HEK293 (cell line): ENCODE data around the gene ZDHHC9.

Source experiments
- CTCF ChIA-PET: fragments of 350-600 bp; formaldehyde crosslinking; extraction: SDS; loops from one replicate; lab custom pipeline; 2021; ENCODE audit warnings: antibody characterized with exemption; lab: Yijun Ruan, JAX
- POLR2A ChIA-PET: fragments of 300-600 bp; formaldehyde crosslinking; extraction: SDS; loops from one replicate; lab custom pipeline; 2020; ENCODE audit warnings: antibody characterized with exemption, inconsistent platforms; lab: Yijun Ruan, JAX
- H3K27ac ChIP-seq: fragments of 200-500 bp; sonication (Bioruptor generic); 2 replicates; pipeline ENCODE4 v1.5.1; 2014; ENCODE audit warnings: low read depth, low read length, control low read depth, inconsistent platforms; ENCODE audit errors: extremely low read depth
- H3K36me3 ChIP-seq, 2 experiments: fragments of 200-500 bp in 1 of 2; sonication (Bioruptor generic) in 1 of 2; 1 replicate in 1 of 2; 2 replicates in 1 of 2; pipeline ENCODE4 v1.5.1; 2014 to 2017; ENCODE audit warnings: inconsistent platforms in 2 of 2, low read length in 2 of 2; ENCODE audit not compliant: control insufficient read depth in 2 of 2, insufficient read depth in 1 of 2
- H3K4me1 ChIP-seq: fragments of 200-500 bp; sonication (Bioruptor generic); 2 replicates; pipeline ENCODE4 v1.5.1; 2014; ENCODE audit warnings: mild to moderate bottlenecking, low read length, inconsistent platforms; ENCODE audit not compliant: control insufficient read depth, insufficient read depth
- H3K4me3 ChIP-seq: 2 replicates; pipeline ENCODE4 v1.5.1; 2011; ENCODE audit warnings: low read depth, mild to moderate bottlenecking, control low read depth, low read length, moderate library complexity
- H3K9me3 ChIP-seq: fragments of 200-500 bp; sonication (Bioruptor generic); 2 replicates; pipeline ENCODE4 v1.5.1; 2014; ENCODE audit warnings: low read depth, low read length, inconsistent platforms; ENCODE audit not compliant: control insufficient read depth, insufficient read depth
- KLF8 ChIP-seq: fragments of 450-650 bp; formaldehyde crosslinking; IDR thresholded peaks from 2 replicates; pipeline ENCODE4 v1.5.1; 2016; ENCODE audit warnings: missing biosample characterization, missing genetic modification characterization
- SCRT1 ChIP-seq: fragments of 450-650 bp; formaldehyde crosslinking; IDR thresholded peaks from 2 replicates; pipeline ENCODE4 v1.5.1; 2016; ENCODE audit warnings: missing biosample characterization, missing genetic modification characterization, borderline replicate concordance
- SP7 ChIP-seq: fragments of 450-650 bp; formaldehyde crosslinking; IDR thresholded peaks from 2 replicates; pipeline ENCODE4 v1.5.1; 2016; ENCODE audit warnings: missing biosample characterization, missing genetic modification characterization
- ZBTB7A ChIP-seq: fragments of 450-650 bp; formaldehyde crosslinking; IDR thresholded peaks from 2 replicates; pipeline ENCODE4 v1.5.1; 2016; ENCODE audit warnings: low read depth, missing biosample characterization, missing genetic modification characterization
- ZNF114 ChIP-seq: fragments of 450-650 bp; formaldehyde crosslinking; IDR thresholded peaks from 2 replicates; pipeline ENCODE4 v1.5.0; 2017; ENCODE audit warnings: missing biosample characterization, missing genetic modification characterization
- ZNF140 ChIP-seq: fragments of 450-650 bp; formaldehyde crosslinking; IDR thresholded peaks from 2 replicates; pipeline ENCODE4 v1.5.1; 2016; ENCODE audit warnings: missing biosample characterization, missing genetic modification characterization
- ZNF16 ChIP-seq: fragments of 450-650 bp; formaldehyde crosslinking; IDR thresholded peaks from 2 replicates; pipeline ENCODE4 v1.5.1; 2016; ENCODE audit warnings: low read depth, missing biosample characterization, missing genetic modification characterization
- ZNF2 ChIP-seq: fragments of 450-650 bp; formaldehyde crosslinking; IDR thresholded peaks from 2 replicates; pipeline ENCODE4 v1.5.1; 2016; ENCODE audit warnings: missing biosample characterization, missing genetic modification characterization
- ZNF239 ChIP-seq: fragments of 450-650 bp; formaldehyde crosslinking; IDR thresholded peaks from 2 replicates; pipeline ENCODE4 v1.5.1; 2016; ENCODE audit warnings: missing biosample characterization, missing genetic modification characterization
- ZNF48 ChIP-seq: fragments of 450-650 bp; formaldehyde crosslinking; IDR thresholded peaks from 2 replicates; pipeline ENCODE4 v1.5.1; 2016; ENCODE audit warnings: missing biosample characterization, missing genetic modification characterization
- ZNF514 ChIP-seq: fragments of 450-650 bp; formaldehyde crosslinking; IDR thresholded peaks from 2 replicates; pipeline ENCODE4 v1.5.1; 2016; ENCODE audit warnings: missing biosample characterization, missing genetic modification characterization
- ZNF555 ChIP-seq: fragments of 450-650 bp; formaldehyde crosslinking; conservative IDR thresholded peaks from 2 replicates; pipeline ENCODE4 v1.5.1; 2017; ENCODE audit warnings: missing biosample characterization, mild to moderate bottlenecking, missing genetic modification characterization, inconsistent platforms
- ZNF596 ChIP-seq: fragments of 450-650 bp; IDR thresholded peaks from 2 replicates; pipeline ENCODE4 v1.5.0; 2018; ENCODE audit warnings: missing biosample characterization, mild to moderate bottlenecking, missing genetic modification characterization, moderate library complexity
- ZNF670 ChIP-seq: fragments of 450-650 bp; formaldehyde crosslinking; IDR thresholded peaks from 2 replicates; pipeline ENCODE4 v1.5.1; 2016; ENCODE audit warnings: missing biosample characterization, missing genetic modification characterization, low read depth
- ZNF777 ChIP-seq: fragments of 450-650 bp; formaldehyde crosslinking; IDR thresholded peaks from 2 replicates; pipeline ENCODE4 v1.5.1; 2017; ENCODE audit warnings: missing biosample characterization, missing genetic modification characterization, borderline replicate concordance
- ZNF843 ChIP-seq: fragments of 450-650 bp; formaldehyde crosslinking; IDR thresholded peaks from 2 replicates; pipeline ENCODE4 v1.5.1; 2016; ENCODE audit warnings: missing biosample characterization, missing genetic modification characterization
- ZSCAN16 ChIP-seq: fragments of 450-650 bp; formaldehyde crosslinking; IDR thresholded peaks from 2 replicates; pipeline ENCODE4 v1.5.1; 2016; ENCODE audit warnings: missing biosample characterization, missing genetic modification characterization
- TF ChIP-seq, protein P1 (sequence below): fragments of 450-650 bp; formaldehyde crosslinking; IDR thresholded peaks from 2 replicates; pipeline ENCODE4 v1.5.1; 2017; ENCODE audit warnings: missing biosample characterization, missing genetic modification characterization
- TF ChIP-seq, protein P2 (sequence below): fragments of 450-650 bp; formaldehyde crosslinking; IDR thresholded peaks from 2 replicates; pipeline ENCODE4 v1.5.1; 2016; ENCODE audit warnings: missing biosample characterization, missing genetic modification characterization
- TF ChIP-seq, protein P3 (sequence below): fragments of 450-650 bp; formaldehyde crosslinking; IDR thresholded peaks from 2 replicates; pipeline ENCODE4 v1.5.1; 2016; ENCODE audit warnings: missing biosample characterization, missing genetic modification characterization, low read depth
- TF ChIP-seq, protein P4 (sequence below): fragments of 450-650 bp; formaldehyde crosslinking; IDR thresholded peaks from 2 replicates; pipeline ENCODE4 v1.5.1; 2016; ENCODE audit warnings: missing biosample characterization, missing genetic modification characterization, low read depth

Gene ZDHHC9

DNA sequence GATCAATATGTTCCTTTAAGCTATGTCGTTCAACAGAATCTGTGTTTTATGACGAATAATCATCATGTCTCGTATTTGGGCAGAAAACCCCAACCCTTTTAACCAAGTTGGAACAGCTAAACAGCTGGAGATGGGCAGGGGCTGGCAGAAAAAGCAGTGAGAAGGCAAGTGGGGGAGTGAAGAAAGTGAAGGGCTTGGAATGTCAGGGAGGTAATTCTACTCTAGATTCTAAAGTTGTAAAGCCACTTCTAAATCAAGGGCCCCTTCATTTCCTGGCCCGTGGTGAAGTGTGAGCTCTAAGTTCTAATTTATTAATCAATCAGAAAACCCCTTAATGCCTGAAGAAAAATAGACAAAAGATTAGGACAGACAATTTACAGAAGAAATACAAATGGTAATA, 43.5 kb downstream of the ZDHHC9 start:
- H3K27ac ChIP-seq, result no peak overlapping the region
- ChIA-PET POLR2A (no interaction called here), CTCF (interaction anchor here (0.6 to 0.7 kb wide), 3 partner anchors 41 to 545 kb away, joined by 3 read pairs; no protein-coding TSS in a partner anchor)
- peaks cover 0 to 3% of the 10 kb centered on the region in 2 experiments for H3K36me3 ChIP-seq
- no peak overlapping the region for H3K4me3 ChIP-seq
- H3K4me1 ChIP-seq, result no peaks in the 10 kb centered on the region
- no peak for TF ChIP-seq ZNF514 (tag by site-specific recombination)
- no peak for TF ChIP-seq SCRT1
- TF ChIP-seq, protein P1, sequence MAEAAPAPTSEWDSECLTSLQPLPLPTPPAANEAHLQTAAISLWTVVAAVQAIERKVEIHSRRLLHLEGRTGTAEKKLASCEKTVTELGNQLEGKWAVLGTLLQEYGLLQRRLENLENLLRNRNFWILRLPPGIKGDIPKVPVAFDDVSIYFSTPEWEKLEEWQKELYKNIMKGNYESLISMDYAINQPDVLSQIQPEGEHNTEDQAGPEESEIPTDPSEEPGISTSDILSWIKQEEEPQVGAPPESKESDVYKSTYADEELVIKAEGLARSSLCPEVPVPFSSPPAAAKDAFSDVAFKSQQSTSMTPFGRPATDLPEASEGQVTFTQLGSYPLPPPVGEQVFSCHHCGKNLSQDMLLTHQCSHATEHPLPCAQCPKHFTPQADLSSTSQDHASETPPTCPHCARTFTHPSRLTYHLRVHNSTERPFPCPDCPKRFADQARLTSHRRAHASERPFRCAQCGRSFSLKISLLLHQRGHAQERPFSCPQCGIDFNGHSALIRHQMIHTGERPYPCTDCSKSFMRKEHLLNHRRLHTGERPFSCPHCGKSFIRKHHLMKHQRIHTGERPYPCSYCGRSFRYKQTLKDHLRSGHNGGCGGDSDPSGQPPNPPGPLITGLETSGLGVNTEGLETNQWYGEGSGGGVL, result no peak
- TF ChIP-seq ZSCAN16, result no peak
- TF ChIP-seq ZNF596, result no peak
- TF ChIP-seq ZNF239, result no peak
- TF ChIP-seq, protein P2, sequence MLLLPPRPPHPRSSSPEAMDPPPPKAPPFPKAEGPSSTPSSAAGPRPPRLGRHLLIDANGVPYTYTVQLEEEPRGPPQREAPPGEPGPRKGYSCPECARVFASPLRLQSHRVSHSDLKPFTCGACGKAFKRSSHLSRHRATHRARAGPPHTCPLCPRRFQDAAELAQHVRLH (tag by site-specific recombination), result no peak
- TF ChIP-seq ZNF777 (tag by site-specific recombination), result no peak
- TF ChIP-seq ZNF114, result no peak
- TF ChIP-seq, protein P3, sequence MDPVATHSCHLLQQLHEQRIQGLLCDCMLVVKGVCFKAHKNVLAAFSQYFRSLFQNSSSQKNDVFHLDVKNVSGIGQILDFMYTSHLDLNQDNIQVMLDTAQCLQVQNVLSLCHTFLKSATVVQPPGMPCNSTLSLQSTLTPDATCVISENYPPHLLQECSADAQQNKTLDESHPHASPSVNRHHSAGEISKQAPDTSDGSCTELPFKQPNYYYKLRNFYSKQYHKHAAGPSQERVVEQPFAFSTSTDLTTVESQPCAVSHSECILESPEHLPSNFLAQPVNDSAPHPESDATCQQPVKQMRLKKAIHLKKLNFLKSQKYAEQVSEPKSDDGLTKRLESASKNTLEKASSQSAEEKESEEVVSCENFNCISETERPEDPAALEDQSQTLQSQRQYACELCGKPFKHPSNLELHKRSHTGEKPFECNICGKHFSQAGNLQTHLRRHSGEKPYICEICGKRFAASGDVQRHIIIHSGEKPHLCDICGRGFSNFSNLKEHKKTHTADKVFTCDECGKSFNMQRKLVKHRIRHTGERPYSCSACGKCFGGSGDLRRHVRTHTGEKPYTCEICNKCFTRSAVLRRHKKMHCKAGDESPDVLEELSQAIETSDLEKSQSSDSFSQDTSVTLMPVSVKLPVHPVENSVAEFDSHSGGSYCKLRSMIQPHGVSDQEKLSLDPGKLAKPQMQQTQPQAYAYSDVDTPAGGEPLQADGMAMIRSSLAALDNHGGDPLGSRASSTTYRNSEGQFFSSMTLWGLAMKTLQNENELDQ (tag by site-specific recombination), result no peak
- TF ChIP-seq, all 188 proteins: peak for 0
- H3K9me3 ChIP-seq, result no peaks in the 10 kb centered on the region

DNA sequence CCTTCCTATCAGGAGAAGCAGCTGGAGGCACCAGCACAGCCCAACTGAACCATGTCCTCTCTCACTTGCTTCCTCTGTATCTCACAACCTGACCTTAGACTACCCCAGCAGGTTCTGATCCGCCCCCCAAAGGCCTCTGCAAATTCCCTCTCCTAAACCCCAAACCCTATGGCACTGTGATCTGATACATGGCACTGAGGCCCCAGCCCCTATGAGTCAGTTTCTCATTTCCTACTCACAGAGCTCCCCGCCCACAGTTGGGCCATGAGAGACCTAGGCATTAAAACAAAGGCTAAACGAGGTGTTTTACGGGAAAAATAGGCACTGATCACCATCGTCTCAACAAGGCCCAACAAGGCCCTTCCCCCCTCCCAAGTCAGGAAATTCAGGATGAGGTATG, 44.8 kb downstream of the ZDHHC9 start:
- TF ChIP-seq ZBTB7A (tag by site-specific recombination), result no peak
- no peak for TF ChIP-seq ZNF514 (tag by site-specific recombination)
- TF ChIP-seq, all 188 proteins: peak for 0
- POLR2A ChIA-PET, result no interaction called here
- CTCF ChIA-PET, result no interaction called here
- Histone ChIP-seq H3K4me1 (no peaks in the 10 kb centered on the region), H3K27ac (no peak overlapping the region), H3K4me3 (no peak overlapping the region), H3K36me3 (no peaks in the 10 kb centered on the region; a peak in 1 of 3 replicates), H3K9me3 (no peaks in the 10 kb centered on the region)

DNA sequence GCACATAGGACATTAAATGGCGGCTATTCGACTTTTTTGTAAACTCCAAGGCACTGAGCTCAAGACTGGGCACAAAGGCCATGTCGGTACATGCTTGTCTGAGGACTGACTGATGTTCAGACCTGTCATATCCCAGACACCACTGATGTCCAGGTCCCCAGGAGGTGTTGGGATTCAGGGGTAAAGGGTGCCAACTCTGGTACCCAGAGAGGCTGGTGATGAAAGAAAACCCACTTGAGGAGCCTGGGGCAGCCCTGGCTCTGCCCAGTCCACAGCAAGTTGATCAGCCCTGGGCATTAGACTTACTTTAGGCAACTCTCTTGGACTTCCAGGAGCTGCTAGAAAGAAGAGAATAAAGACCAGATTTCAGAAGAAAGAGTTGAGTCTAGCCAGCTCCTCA, 45.2 kb downstream of the ZDHHC9 start:
- no peaks in the 10 kb centered on the region; a peak in 1 of 3 replicates for H3K36me3 ChIP-seq
- no peak overlapping the region for H3K4me3 ChIP-seq
- no peaks in the 10 kb centered on the region for H3K9me3 ChIP-seq
- no peak overlapping the region for H3K27ac ChIP-seq
- CTCF ChIA-PET, result no interaction called here
- POLR2A ChIA-PET, result no interaction called here
- H3K4me1 ChIP-seq, result no peaks in the 10 kb centered on the region
- no peak for TF ChIP-seq ZNF16 (tag by site-specific recombination)
- no peak for TF ChIP-seq ZNF670 (tag by site-specific recombination)
- TF ChIP-seq ZNF2 (tag by site-specific recombination), result no peak
- TF ChIP-seq, protein P3 (tag by site-specific recombination), result no peak
- TF ChIP-seq, protein P4, sequence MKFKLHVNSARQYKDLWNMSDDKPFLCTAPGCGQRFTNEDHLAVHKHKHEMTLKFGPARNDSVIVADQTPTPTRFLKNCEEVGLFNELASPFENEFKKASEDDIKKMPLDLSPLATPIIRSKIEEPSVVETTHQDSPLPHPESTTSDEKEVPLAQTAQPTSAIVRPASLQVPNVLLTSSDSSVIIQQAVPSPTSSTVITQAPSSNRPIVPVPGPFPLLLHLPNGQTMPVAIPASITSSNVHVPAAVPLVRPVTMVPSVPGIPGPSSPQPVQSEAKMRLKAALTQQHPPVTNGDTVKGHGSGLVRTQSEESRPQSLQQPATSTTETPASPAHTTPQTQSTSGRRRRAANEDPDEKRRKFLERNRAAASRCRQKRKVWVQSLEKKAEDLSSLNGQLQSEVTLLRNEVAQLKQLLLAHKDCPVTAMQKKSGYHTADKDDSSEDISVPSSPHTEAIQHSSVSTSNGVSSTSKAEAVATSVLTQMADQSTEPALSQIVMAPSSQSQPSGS (tag by site-specific recombination), result no peak
- TF ChIP-seq ZNF555 (tag by site-specific recombination), result no peak
- TF ChIP-seq KLF8 (tag by site-specific recombination), result no peak
- TF ChIP-seq SP7, result no peak
- TF ChIP-seq ZNF140 (tag by site-specific recombination), result no peak
- TF ChIP-seq ZNF48 (tag by site-specific recombination), result no peak
- no peak for TF ChIP-seq ZNF843 (tag by site-specific recombination)
